Tibial nerve (tissue), 4 donors: Measurements from ENCODE around the gene AKAP5.

ENCODE experiments used
- EP300 ChIP-seq, 2 donors: sonication (generic); formaldehyde crosslinking; IDR thresholded peaks; one replicate each; pipeline ENCODE4 v1.6.1; 2017; ENCODE audit warnings: antibody characterized with exemption in 2 of 2, mild to moderate bottlenecking in 1 of 2
- POLR2A ChIP-seq, 2 donors: fragments of 450-650 bp; IDR thresholded peaks; one replicate each; pipeline ENCODE4 v1.6.1; 2017; ENCODE audit warnings: antibody characterized with exemption in 2 of 2, mild to moderate bottlenecking in 2 of 2, moderate library complexity in 2 of 2
- TF ChIP-seq, protein P1 (sequence below), 5 experiments: fragments of 200-600 bp in 3 of 5; fragments of 450-650 bp in 2 of 5; sonication (generic) in 3 of 5; IDR thresholded peaks; one replicate each; pipeline ENCODE4 v1.5.1; 2016 to 2019; ENCODE audit warnings: antibody characterized with exemption in 5 of 5, mild to moderate bottlenecking in 3 of 5, moderate library complexity in 2 of 5

GRCh38 chr14:64495252-64495651 lies 30.0 kb downstream of the AKAP5 start:
- TF ChIP-seq, protein P1, sequence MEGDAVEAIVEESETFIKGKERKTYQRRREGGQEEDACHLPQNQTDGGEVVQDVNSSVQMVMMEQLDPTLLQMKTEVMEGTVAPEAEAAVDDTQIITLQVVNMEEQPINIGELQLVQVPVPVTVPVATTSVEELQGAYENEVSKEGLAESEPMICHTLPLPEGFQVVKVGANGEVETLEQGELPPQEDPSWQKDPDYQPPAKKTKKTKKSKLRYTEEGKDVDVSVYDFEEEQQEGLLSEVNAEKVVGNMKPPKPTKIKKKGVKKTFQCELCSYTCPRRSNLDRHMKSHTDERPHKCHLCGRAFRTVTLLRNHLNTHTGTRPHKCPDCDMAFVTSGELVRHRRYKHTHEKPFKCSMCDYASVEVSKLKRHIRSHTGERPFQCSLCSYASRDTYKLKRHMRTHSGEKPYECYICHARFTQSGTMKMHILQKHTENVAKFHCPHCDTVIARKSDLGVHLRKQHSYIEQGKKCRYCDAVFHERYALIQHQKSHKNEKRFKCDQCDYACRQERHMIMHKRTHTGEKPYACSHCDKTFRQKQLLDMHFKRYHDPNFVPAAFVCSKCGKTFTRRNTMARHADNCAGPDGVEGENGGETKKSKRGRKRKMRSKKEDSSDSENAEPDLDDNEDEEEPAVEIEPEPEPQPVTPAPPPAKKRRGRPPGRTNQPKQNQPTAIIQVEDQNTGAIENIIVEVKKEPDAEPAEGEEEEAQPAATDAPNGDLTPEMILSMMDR (IDR thresholded peaks at IDR 0.05): no peak
- no peak for TF ChIP-seq EP300 (IDR thresholded peaks at IDR 0.05)
- no peak for TF ChIP-seq POLR2A (IDR thresholded peaks at IDR 0.05)
